ENCODE results near the gene SPAG4. TPM values are rescaled to one million over a fixed set of nuclear protein-coding genes. Genes with fewer than 3 reads are reported as not detected.

The SPAG4 gene
- polyA plus RNA-seq, 1 donor from 2014 or later = 1.2 TPM

- Histone ChIP-seq H3K79me2 (replicated peaks; ENCODE audit: insufficient read depth, low read length) (peaks cover 68% of the 10 kb centered on the region), H3K4me3 (ENCODE audit: low read length) (peak overlapping the region; percentile 87), H3K9ac (ENCODE audit: low read length) (peak overlapping the region; percentile 27), H2AFZ (ENCODE audit: low read depth, low read length) (no peak overlapping the region), H3F3A (ENCODE audit: insufficient read depth, low read length, poor library complexity, severe bottlenecking) (no peaks in the 10 kb centered on the region), H3K4me2 (ENCODE audit: low read length) (peak overlapping the region; percentile 94), H3K9me2 (ENCODE audit: insufficient read depth, low read length) (no peaks in the 10 kb centered on the region), H3K36me3 (ENCODE audit: insufficient read depth, low read length) (no peaks in the 10 kb centered on the region), H3K27ac (ENCODE audit: low read length) (no peak overlapping the region), H4K20me1 (ENCODE audit: insufficient read depth) (peaks cover 7% of the 10 kb centered on the region), H3K27me3 (ENCODE audit: insufficient read depth, low read depth, low read length) (no peaks in the 10 kb centered on the region), H3K9me3 (ENCODE audit: low read length) (no peaks in the 10 kb centered on the region)
- TF ChIP-seq EP300 (conservative IDR thresholded peaks at IDR 0.05; ENCODE audit: poor library complexity, severe bottlenecking) (no peak), SMC3 (conservative IDR thresholded peaks at IDR 0.05; ENCODE audit: poor library complexity) (no peak), RAD21 (conservative IDR thresholded peaks at IDR 0.05) (no peak)
These were observed 46.9 kb downstream of the SPAG4 start for GRCh38 chr20:35662551-35662950.

DNA sequence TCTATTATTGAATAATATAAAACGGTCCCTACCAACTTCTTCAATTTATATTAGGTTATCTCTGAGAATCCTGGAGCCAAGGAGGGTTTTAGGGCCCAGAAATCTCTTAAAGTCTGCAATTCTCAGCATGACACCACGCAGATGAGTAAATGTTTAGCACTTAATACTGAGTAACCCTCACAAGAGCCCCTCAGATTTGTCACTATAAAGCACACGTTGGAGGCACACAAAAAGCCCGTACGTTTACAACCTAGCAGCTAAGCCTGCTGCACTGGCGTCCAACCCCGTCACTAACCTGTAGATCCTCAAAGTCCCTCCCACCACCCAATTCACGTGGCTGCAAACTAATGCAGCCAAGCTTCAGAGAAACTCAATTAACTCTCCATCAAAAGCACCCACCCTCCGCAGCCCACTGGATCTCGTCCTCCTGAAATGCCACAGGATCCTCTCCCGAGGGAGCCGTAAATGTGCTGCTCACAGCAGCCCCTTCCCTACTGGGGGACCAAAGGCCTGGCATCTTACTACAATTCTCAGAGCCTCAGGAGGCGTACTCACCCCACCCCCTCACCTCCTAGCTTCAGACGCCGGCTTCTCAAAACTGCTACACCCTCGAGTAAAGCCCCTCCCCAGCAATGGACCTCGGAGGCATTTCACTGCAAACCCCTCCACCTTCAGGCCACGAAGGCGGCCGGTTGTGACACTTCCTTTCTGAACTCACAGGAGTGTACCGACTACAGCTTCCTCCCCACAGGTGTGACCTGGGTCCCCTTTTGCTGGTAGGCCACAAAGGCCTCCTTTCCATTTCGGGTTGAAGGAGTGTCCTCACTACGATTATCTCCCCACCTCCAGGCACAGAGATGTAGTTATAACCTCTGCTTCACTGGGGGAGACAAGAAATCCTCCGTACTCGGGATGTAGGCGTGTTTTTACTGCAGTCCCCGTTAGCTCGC is 48.2 kb downstream of the SPAG4 start:
- no peaks in the 10 kb centered on the region for H3K9me2 ChIP-seq (ENCODE audit: insufficient read depth, low read length)
- peak; percentile 9 for TF ChIP-seq RAD21 (conservative IDR thresholded peaks at IDR 0.05)
- TF ChIP-seq EP300 (conservative IDR thresholded peaks at IDR 0.05; ENCODE audit: poor library complexity, severe bottlenecking) = no peak
- TF ChIP-seq CTCF (IDR thresholded peaks at IDR 0.05; ENCODE audit: poor library complexity, severe bottlenecking) = no peak
- TF ChIP-seq EZH2 (IDR thresholded peaks at IDR 0.05; ENCODE audit: borderline replicate concordance, insufficient read depth, low read length, poor library complexity, severe bottlenecking) = no peak
- no peak for TF ChIP-seq SMC3 (conservative IDR thresholded peaks at IDR 0.05; ENCODE audit: poor library complexity)
- peak; percentile 87 for TF ChIP-seq MXI1 (conservative IDR thresholded peaks at IDR 0.05; ENCODE audit: poor library complexity, severe bottlenecking)
- H3F3A ChIP-seq (ENCODE audit: insufficient read depth, low read length, poor library complexity, severe bottlenecking) = no peaks in the 10 kb centered on the region
- H3K79me2 ChIP-seq (replicated peaks; ENCODE audit: insufficient read depth, low read length) = peaks cover 58% of the 10 kb centered on the region
- H4K20me1 ChIP-seq (ENCODE audit: insufficient read depth) = peaks cover 7% of the 10 kb centered on the region
- H3K9ac ChIP-seq (ENCODE audit: low read length) = peak overlapping the region; percentile 99
- peak overlapping the region; percentile 87 for H3K4me3 ChIP-seq (ENCODE audit: low read length)
- H3K27me3 ChIP-seq (ENCODE audit: insufficient read depth, low read depth, low read length) = no peaks in the 10 kb centered on the region
- peak overlapping the region; percentile 95 for H3K27ac ChIP-seq (ENCODE audit: low read length)
- no peaks in the 10 kb centered on the region for H3K9me3 ChIP-seq (ENCODE audit: low read length)
- H3K4me2 ChIP-seq (ENCODE audit: low read length) = peak overlapping the region; percentile 94
- no peaks in the 10 kb centered on the region for H3K36me3 ChIP-seq (ENCODE audit: insufficient read depth, low read length)
- peak overlapping the region; percentile 92 for H2AFZ ChIP-seq (ENCODE audit: low read depth, low read length)

- Histone ChIP-seq H3K79me2 (replicated peaks; ENCODE audit: insufficient read depth, low read length) (peaks cover 50% of the 10 kb centered on the region), H3K27me3 (ENCODE audit: insufficient read depth, low read depth, low read length) (no peaks in the 10 kb centered on the region), H3K36me3 (ENCODE audit: insufficient read depth, low read length) (peaks cover under 1% of the 10 kb centered on the region), H3K27ac (ENCODE audit: low read length) (peak within 1 kb of the TSS; percentile 95), H4K20me1 (ENCODE audit: insufficient read depth) (peaks cover 7% of the 10 kb centered on the region), H3K9me3 (ENCODE audit: low read length) (no peaks in the 10 kb centered on the region), H3K4me3 (ENCODE audit: low read length) (peak within 1 kb of the TSS; percentile 87), H3K9ac (ENCODE audit: low read length) (peak within 1 kb of the TSS; percentile 99), H3F3A (ENCODE audit: insufficient read depth, low read length, poor library complexity, severe bottlenecking) (no peaks in the 10 kb centered on the region), H3K9me2 (ENCODE audit: insufficient read depth, low read length) (no peaks in the 10 kb centered on the region), H2AFZ (ENCODE audit: low read depth, low read length) (peak within 1 kb of the TSS; percentile 97), H3K4me2 (ENCODE audit: low read length) (peak within 1 kb of the TSS; percentile 94)
- TF ChIP-seq CTCF (IDR thresholded peaks at IDR 0.05; ENCODE audit: poor library complexity, severe bottlenecking) (no peak), RAD21 (conservative IDR thresholded peaks at IDR 0.05) (peak; percentile 27), EP300 (conservative IDR thresholded peaks at IDR 0.05; ENCODE audit: poor library complexity, severe bottlenecking) (peak; percentile 52), POLR2AphosphoS5 (IDR thresholded peaks at IDR 0.05) (peak; percentile 100), EZH2 (IDR thresholded peaks at IDR 0.05; ENCODE audit: borderline replicate concordance, insufficient read depth, low read length, poor library complexity, severe bottlenecking) (no peak), REST (IDR thresholded peaks at IDR 0.05; ENCODE audit: borderline replicate concordance) (peak; percentile 90), TAF1 (IDR thresholded peaks at IDR 0.05; ENCODE audit: low read depth) (peak; percentile 96), MXI1 (conservative IDR thresholded peaks at IDR 0.05; ENCODE audit: poor library complexity, severe bottlenecking) (peak; percentile 63), SMC3 (conservative IDR thresholded peaks at IDR 0.05; ENCODE audit: poor library complexity) (peak; percentile 23)
These were observed 49.0 kb downstream of the SPAG4 start, which contains the start of the genes CPNE1 and RBM12 for GRCh38 chr20:35664466-35665206. Gene CPNE1 (minus strand): TSS chr20:35664900. CDS start chr20:35632923, 31,977 bp downstream. Gene RBM12 (minus strand): TSS chr20:35664900. CDS start chr20:35655322, 9,578 bp downstream.
